ENCODE results near the gene ATP8B3. TPM values are rescaled to one million over a fixed set of nuclear protein-coding genes. Genes with fewer than 3 reads are reported as not detected.

The ATP8B3 gene
- total and polyA plus RNA-seq, 8 donors = 0.89 to 2.5 (median 1.5) TPM

DNA sequence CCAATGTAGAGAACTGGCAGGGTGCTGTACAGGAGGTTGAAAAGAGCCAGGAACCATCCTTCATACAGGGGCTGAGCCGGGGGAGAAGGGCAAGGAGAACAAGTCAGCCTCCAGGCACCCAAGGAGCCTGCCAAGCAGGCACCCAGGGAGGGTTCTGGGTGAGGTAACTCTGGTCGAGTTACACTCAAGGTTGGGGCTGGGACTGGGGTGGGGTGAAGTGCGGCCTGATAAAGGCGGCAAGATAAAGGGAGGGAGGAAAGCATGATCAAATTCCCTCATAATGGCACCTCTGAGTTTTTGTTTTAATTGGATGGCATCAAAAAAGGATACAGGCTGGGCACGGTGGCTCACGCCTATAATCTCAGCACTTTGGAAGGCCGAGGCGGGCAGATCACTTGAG lies 25.0 kb downstream of the ATP8B3 start:
- intact Hi-C loops (cut with DNase I) = no loop called here
- H3K36me3 ChIP-seq = no peaks in the 10 kb centered on the region
- ATAC-seq = no peak
- no peak overlapping the region for H3K27ac ChIP-seq
- peaks cover 0 to 6% of the 10 kb centered on the region in 2 donors for H3K4me1 ChIP-seq
- H3K9me3 ChIP-seq = peaks cover 0 to 5% of the 10 kb centered on the region in 2 donors
- peaks cover 4 to 85% of the 10 kb centered on the region in 2 donors for H3K27me3 ChIP-seq
- TF ChIP-seq, protein P1, sequence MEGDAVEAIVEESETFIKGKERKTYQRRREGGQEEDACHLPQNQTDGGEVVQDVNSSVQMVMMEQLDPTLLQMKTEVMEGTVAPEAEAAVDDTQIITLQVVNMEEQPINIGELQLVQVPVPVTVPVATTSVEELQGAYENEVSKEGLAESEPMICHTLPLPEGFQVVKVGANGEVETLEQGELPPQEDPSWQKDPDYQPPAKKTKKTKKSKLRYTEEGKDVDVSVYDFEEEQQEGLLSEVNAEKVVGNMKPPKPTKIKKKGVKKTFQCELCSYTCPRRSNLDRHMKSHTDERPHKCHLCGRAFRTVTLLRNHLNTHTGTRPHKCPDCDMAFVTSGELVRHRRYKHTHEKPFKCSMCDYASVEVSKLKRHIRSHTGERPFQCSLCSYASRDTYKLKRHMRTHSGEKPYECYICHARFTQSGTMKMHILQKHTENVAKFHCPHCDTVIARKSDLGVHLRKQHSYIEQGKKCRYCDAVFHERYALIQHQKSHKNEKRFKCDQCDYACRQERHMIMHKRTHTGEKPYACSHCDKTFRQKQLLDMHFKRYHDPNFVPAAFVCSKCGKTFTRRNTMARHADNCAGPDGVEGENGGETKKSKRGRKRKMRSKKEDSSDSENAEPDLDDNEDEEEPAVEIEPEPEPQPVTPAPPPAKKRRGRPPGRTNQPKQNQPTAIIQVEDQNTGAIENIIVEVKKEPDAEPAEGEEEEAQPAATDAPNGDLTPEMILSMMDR (IDR thresholded peaks at IDR 0.05) = no peak
- DNase-seq = no peak
- H3K4me3 ChIP-seq = no peak overlapping the region

DNA sequence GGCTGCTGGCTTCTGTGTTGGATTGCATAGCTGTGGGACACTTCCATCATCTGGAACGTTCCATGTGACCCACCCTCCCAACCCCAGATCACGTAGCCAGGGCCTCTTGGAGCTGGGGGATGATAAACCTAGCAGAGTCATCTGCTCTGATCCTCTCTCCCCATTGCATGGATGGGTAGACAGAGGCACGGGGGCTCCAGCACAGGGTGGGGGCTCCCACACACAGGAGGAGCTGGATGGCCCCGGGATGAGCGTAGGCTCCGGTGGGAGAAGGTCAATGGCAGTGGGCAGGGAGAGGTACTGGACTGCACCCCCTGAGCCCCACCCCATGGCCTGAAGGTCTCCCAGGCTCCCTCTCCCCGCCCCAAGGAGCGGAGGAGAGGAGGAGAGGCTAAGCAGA lies 25.4 kb downstream of the ATP8B3 start:
- no peak for DNase-seq
- ATAC-seq = no peak
- Histone ChIP-seq H3K4me1 (peaks cover 0 to 6% of the 10 kb centered on the region in 2 donors), H3K36me3 (no peaks in the 10 kb centered on the region), H3K9me3 (peaks cover 0 to 10% of the 10 kb centered on the region in 2 donors), H3K27me3 (peaks cover 6 to 85% of the 10 kb centered on the region in 2 donors), H3K4me3 (no peak overlapping the region), H3K27ac (no peak overlapping the region)
- intact Hi-C loops (cut with DNase I) = no loop called here
- TF ChIP-seq, protein P1 (IDR thresholded peaks at IDR 0.05) = no peak

DNA sequence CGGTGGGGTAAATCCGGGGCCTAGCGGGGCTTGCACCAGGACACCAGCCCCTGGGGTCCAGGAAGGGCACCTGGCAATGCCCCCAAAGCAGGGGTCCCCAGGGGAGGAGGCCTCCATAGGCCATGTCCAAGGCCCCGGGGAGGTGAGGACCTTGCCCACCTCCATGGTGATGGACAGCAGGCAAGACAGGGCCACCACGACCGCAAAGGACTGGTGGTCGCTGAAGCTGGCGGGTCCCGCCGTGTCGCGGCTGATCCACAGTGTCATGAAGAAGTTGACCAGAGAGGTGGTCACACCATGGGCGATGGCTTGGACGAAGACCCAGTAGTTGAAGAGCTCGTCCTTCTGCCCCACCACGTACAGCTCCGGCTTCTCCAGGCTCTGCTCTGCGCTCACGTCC lies 26.8 kb downstream of the ATP8B3 start:
- DNase-seq (no peak), ATAC-seq (no peak)
- TF ChIP-seq, protein P1 (IDR thresholded peaks at IDR 0.05) = no peak
- Histone ChIP-seq H3K4me1 (peaks cover 0 to 6% of the 10 kb centered on the region in 2 donors), H3K4me3 (no peak overlapping the region), H3K9me3 (peaks cover 0 to 11% of the 10 kb centered on the region in 2 donors), H3K27me3 (peaks cover 13 to 87% of the 10 kb centered on the region in 2 donors), H3K36me3 (no peaks in the 10 kb centered on the region), H3K27ac (no peak overlapping the region)
- intact Hi-C loops (cut with DNase I) = no loop called here

DNA sequence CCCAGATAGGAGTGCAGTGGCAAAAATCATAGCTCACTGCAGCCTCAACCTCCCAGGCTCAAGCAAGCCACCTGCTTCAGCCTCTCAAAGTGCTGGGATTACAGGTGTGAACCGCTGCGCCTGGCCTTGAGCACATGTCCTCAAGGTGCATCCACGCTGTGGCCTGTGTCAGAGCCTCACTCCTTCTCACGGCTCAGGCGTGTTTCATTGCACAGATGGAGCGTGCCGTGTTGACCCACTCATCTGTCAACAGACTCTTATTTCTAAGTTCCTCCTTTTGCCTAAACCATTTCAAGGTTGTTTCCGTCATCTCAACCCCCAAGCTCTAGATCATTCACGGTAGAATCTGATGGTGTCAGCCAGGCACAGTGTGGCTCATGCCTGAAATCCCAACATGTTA lies 28.2 kb downstream of the ATP8B3 start:
- intact Hi-C loops (cut with DNase I) = no loop called here
- no peak overlapping the region for H3K27ac ChIP-seq
- TF ChIP-seq, protein P1 (IDR thresholded peaks at IDR 0.05) = no peak
- no peaks in the 10 kb centered on the region for H3K36me3 ChIP-seq
- H3K4me3 ChIP-seq = no peak overlapping the region
- peaks cover 24 to 91% of the 10 kb centered on the region in 2 donors for H3K27me3 ChIP-seq
- DNase-seq (no peak), ATAC-seq (no peak)
- H3K9me3 ChIP-seq = peaks cover 0 to 11% of the 10 kb centered on the region in 2 donors
- no peaks in the 10 kb centered on the region for H3K4me1 ChIP-seq

DNA sequence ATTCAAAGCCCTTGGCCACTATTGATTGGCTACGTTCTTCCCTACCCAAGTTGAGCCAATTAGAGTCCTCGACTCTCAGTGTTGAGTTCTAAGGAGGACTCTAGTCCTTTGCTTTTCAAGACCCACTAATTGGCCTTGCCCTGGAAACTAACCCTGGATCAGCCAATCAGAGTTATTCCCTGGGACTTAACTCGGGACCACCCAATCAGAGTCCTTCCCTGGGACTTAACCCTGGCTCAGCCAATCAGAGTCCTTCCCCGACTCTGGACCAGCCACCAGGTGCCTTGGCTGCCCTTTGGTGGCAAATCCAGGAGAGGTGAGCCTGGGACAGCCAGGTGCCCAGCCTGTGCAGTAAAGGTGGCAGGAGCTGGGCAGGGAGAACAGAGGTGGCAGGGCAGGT lies 28.7 kb downstream of the ATP8B3 start:
- Histone ChIP-seq H3K27me3 (peaks cover 26 to 91% of the 10 kb centered on the region in 2 donors), H3K27ac (no peak overlapping the region), H3K4me1 (no peaks in the 10 kb centered on the region), H3K9me3 (peaks cover 0 to 11% of the 10 kb centered on the region in 2 donors), H3K4me3 (no peak overlapping the region), H3K36me3 (no peaks in the 10 kb centered on the region)
- ATAC-seq (no peak), DNase-seq (no peak)
- intact Hi-C loops (cut with DNase I) = no loop called here
- TF ChIP-seq, protein P1 (IDR thresholded peaks at IDR 0.05) = no peak
